ENCODE results near the gene C1orf21.

DNA sequence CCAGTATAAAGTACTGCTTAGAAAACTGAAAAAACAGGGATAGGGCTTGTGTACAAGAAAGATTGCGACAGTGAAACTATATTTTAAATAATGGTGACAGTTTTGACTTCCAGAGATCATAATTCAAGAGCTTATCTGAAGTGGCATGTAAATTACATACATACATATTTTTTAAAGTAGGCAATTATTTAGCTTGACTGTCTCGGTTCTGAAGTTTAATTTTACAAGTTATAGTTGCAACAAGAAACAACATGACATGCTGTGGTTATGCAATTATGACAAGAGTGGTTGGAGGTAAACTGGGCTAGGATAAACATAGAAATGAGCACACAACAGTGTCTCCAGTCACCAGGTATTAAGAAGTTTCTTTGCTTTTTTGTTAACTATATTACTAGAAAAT is 4.1 kb downstream of the C1orf21 start:
- TF ChIP-seq NFRKB (IDR thresholded peaks at IDR 0.05): no peak
- TF ChIP-seq BHLHE40 (IDR thresholded peaks at IDR 0.05; ENCODE audit: borderline replicate concordance): no peak
- no peak for TF ChIP-seq ZNF384 (IDR thresholded peaks at IDR 0.05)

Measured in HEK293T (cell line).